Stimulated activated CD4-positive, alpha-beta T cell treated with anti-CD3 and anti-CD28 coated beads, Interleukin-1b, Interleukin-23, amount 100 ng/mL, for 1 hour (primary cell): ENCODE data around the gene PNPO.
A peak's percentile ranks its signal among the peaks of the same experiment; 100 is the strongest.

Experiments
- DNase-seq, 2 donors: peaks; one replicate each; pipeline ENCODE4 v3.0.0-alpha.2; 2020; ENCODE audit warnings: low read depth in 2 of 2

Gene PNPO

GRCh38 chr17:47941246-47942095, at the start of gene PNPO:
Gene PNPO, plus strand, starts transcription at chr17:47941571. Its CDS starts 105 bp downstream, at chr17:47941676.
- peak; percentile 76 to 83 for DNase-seq

DNA sequence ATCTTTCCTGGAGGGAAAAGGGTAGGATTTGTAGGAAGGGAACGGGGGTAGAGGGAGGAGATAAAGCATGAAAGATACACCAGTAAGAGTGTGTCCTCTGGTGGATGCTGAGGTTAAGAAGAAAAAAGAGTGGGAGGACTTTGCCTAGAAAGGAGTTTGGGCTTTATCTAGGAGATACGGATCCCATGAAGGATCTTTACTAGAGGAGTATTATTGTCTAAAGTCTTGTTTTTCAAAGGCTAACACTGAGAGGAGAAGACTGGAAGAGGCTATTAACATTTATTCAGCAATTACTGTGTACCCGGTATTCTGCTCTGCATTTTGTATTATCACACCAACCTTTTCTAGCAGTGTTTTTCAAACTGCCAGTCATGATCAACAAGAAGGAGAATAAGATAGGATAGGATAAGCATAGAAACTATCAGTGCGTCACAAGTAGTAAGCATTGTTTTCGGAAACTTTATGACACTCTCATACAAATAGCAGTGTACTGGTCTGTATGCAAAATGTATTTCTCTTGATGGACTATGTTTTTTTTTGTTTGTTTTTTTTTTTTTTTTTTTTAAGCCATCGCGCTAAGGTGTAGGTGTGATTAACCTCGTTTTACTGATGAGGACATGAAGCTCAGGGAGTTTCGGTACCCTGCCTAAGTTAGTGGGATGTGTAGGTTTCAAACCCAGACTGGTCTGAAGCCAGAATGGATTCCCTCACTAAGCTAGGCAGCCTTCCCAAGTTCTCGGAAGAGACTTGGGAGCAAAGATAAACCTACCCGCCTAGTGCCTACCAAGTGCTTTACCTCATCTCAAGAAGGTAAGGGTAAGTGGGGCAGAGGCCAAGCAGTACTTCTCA, 46.6 kb upstream of the PNPO start:
- DNase-seq, result no peak

DNA sequence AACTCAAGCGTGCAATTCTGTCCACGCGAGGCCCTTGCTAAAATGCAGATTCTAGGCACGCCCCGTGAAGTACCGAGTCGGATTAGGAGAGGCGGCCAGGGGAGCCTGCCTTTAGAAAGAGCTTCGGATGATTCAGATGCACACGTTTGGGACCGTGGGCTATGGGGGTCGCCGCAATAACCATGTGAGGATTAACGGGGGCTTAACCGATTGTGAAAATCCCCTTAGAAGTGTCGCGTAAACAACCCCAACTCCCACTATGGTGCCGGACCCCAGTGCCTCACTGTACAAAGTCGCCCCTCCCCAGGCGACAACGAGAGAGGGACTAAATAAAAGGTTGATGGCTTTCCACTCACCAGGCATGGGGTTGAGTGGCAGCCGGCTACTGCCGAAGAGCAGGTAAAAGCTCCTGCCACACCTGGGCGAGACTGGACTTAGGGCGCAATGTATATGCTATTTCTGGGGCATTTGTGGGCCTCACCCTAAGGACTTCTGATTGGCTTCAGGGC, 46.0 kb upstream of the PNPO start:
- no peak for DNase-seq

- DNase-seq, result peak; percentile 95 to 99
Measured at GRCh38 chr17:47895856-47896671, 45.3 kb upstream of the PNPO start, which contains the start of gene SP2. Gene SP2, plus strand, starts transcription at chr17:47896236. Its CDS starts 51 bp downstream, at chr17:47896287.

- no peak for DNase-seq
Measured at GRCh38 chr17:47896672-47897490, 44.5 kb upstream of the PNPO start.

- no peak for DNase-seq
Measured at GRCh38 chr17:47897561-47897960, 43.8 kb upstream of the PNPO start.

- DNase-seq, result no peak
Measured at GRCh38 chr17:47898241-47898640, 43.1 kb upstream of the PNPO start.

- DNase-seq, result no peak
Measured at GRCh38 chr17:47899643-47900042, 41.7 kb upstream of the PNPO start.

DNA sequence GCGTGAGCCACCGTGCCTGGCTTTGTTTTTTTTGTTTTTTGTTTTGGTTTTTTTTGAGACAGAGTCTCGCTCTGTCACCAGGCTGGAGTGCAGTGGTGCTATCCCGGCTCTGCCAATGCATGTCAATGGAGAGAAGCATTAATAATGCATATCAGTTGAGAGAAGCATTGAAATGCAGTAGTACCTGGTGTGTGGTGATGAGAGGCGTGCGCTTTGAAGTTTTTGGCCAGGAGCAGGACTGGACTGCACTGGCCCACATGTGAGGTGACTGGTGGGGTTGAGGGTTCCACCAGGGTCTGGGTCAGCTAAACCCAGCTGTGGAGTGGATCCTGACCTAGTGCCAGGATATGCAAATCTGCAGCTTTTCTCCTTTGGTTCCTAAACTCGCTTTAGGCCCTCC, 39.9 kb upstream of the PNPO start:
- no peak for DNase-seq

- no peak for DNase-seq
Measured at GRCh38 chr17:47902039-47902744, 39.2 kb upstream of the PNPO start.

DNA sequence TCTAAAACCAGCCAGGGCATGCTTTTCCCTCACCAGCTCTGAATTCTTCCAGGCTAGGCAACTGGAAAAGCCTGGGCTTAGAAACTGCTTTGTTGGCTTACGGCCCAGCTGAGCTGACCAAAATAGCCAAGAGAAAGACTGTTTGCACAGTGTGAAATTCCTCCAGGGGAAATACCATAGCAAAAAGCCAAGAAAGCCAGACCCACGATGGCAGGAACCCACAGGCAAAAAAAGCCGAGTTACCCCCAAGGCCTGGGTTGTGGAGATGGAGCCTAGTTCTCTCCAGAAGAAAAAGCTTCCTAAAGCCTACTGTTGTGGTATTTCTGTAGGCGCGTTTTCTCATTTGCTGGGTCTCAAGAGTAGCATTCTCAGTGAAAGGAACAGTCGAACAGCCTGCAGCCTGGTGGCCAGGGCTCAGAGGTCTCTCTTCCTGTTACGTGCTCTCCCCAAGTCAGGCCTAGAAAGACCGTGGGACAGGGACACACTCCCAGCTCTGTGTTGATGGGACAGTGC, 36.1 kb upstream of the PNPO start:
- no peak for DNase-seq

DNA sequence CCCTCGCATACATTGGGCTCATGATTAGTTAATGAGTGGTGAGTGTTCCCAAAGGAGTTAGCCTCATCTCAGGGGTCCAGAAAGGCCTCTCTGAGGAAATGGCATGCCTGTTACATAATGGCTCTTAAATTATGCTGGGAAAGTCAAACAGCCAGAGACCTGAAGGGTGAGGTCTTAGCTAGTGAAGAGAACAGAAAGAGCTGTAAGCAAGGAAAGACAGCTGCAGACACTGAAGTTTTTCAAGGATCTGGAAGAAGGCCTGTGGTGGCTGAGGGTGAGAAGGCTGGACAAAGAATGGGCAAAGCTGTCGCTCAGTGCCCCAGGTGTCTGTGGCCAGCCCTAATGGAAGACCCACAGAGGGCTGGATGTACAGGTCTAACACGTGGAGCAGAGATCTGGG, 34.9 kb upstream of the PNPO start:
- no peak for DNase-seq

DNA sequence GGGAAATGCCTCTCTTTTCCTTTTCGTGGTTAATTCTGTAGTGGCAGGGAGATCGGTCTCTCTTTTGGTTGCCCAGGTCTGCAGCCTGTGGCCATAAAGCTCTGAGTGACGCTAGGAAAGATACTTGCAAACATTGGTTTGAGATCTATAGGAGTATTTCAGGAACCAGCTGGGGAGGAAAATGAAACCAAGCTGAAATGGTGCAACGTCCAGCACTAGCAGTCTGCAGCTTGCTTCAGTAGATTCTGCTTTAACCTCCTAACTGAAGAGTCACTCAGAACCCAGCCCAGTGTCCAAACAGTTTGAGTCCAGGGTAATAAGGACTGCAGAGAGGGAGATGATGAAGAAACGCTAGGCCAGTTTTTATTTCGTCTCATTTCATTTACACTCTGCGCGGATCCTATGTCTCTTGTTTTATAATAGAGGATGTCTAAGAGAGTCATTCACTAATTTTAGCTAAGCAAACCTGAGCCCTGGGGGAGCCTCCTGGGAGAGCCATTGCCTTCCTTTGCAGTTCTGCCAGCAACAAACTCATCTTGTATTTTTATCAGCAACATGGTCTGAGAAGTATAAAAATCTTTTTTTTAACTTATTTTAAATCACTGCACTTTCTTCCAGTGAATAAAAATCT, 33.3 kb upstream of the PNPO start:
- no peak for DNase-seq

DNA sequence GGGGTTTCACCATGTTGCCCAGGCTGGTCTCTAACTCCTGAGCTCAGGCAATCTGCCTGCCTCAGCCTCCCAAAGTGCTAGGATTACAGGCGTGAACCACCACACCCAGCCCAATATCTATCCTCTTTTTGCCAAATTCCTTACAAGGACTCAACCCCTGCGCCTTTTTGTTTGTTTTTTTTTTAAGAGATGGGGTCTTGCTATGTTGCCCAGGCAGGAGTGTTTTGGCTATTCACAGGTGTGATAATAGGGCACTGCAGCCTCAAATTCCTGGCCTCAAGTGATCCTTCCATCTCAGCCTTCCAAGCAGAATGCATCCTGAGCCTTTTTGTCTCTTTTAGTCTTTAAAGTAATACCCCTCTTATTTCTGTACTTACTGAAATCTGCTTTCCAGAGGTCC, 28.3 kb upstream of the PNPO start:
- DNase-seq, result no peak

DNA sequence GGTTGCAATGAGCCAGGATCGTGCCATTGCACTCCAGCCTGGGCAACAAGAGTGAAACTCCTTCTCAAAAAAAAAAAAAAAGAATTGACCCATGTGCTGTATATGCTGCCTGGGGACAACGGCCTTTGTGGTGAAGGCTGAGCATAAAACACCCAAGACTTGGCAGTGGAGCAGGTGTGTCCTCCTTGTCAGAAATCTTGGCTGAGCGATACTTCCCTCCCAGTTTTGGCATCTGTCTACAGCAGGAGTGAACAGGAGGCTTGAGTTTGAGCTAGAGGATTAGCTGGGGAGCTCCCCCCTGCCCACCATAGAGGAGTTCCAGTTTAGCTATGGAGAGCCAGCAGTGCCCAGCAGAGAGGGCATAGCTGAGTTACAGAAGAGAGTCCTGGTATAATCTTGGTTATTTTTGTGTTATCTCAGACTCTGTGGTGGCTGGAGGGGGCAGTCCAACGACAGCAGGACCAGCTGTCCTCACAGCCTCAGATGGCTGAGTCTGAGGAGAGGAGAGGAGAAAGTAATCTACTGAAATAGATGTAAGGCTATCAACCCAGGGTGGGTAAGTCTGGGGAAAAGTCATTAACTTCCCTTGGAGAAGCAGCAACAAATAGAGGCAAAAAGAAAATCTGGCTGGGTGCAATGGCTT, 26.9 kb upstream of the PNPO start:
- DNase-seq, result no peak

DNA sequence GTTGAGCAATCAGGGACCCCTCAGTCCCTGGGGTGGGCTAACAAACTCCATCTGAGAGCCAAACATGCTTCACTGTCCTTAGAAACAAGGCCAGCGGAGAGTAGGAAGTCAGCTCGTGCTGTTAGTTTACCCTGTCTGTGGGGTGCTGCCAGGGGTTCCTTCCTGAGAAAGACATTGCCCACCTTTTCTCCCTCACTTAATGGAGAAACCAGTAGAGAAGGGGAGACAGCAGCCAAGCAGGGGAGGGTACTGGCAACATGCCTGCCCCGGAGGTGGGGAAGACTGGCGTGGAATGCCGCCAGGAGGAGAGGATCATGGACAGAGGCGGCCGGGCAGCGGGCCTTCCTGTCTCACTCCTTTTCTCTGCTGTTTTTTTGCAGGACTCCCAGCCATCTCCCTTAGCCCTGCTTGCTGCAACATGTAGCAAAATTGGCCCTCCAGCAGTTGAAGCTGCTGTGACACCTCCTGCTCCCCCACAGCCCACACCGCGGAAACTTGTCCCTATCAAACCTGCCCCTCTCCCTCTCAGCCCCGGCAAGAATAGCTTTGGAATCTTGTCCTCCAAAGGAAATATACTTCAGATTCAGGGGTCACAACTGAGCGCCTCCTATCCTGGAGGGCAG, 25.5 kb upstream of the PNPO start:
- DNase-seq, result no peak

GRCh38 chr17:47916489-47917208, 24.7 kb upstream of the PNPO start:
- DNase-seq, result no peak

GRCh38 chr17:47917581-47917980, 23.8 kb upstream of the PNPO start:
- DNase-seq, result no peak
